CD14-positive monocyte (primary cell): ENCODE measurements around the gene C13orf46. TPM values are rescaled to one million over a fixed set of nuclear protein-coding genes. Genes with fewer than 3 reads are reported as not detected.

Experiments used
- DNase-seq, 3 donors: peaks; one replicate each; pipeline ENCODE4 v3.0.0-alpha.2; 2011 to 2022
- H2AFZ ChIP-seq: 2 replicates; pipeline ENCODE4 v1.6.0; 2012; ENCODE audit warnings: mild to moderate bottlenecking, low read depth, low read length, inconsistent platforms; ENCODE audit not compliant: insufficient read depth, poor library complexity, severe bottlenecking
- H3K27ac ChIP-seq, 2 donors: 1 replicate in 1 of 2; 2 replicates in 1 of 2; pipeline ENCODE4 v1.5.1; 2012 to 2013; ENCODE audit warnings: low read length in 2 of 2, control low read depth in 1 of 2, inconsistent platforms in 1 of 2, low read depth in 1 of 2, mild to moderate bottlenecking in 1 of 2
- H3K27me3 ChIP-seq, 2 donors: one replicate each; pipeline versions ENCODE4 v1.6.0 to v1.6.1; 2011 to 2013; ENCODE audit warnings: low read length in 2 of 2; ENCODE audit not compliant: control insufficient read depth in 2 of 2, insufficient read depth in 2 of 2
- H3K36me3 ChIP-seq, 2 donors: replicated peaks in 1 of 2; 1 replicate in 1 of 2; 2 replicates in 1 of 2; pipeline versions ENCODE4 v1.5.1 to v1.6.1; 2012 to 2013; ENCODE audit warnings: low read length in 2 of 2, control low read depth in 1 of 2, inconsistent platforms in 1 of 2, mild to moderate bottlenecking in 1 of 2; ENCODE audit not compliant: insufficient read depth in 2 of 2, control insufficient read depth in 1 of 2
- H3K4me1 ChIP-seq, 2 donors: 1 replicate in 1 of 2; 2 replicates in 1 of 2; pipeline versions ENCODE4 v1.5.1 to v1.6.1; 2012 to 2013; ENCODE audit warnings: low read length in 2 of 2, control low read depth in 1 of 2, inconsistent platforms in 1 of 2, mild to moderate bottlenecking in 1 of 2, moderate library complexity in 1 of 2; ENCODE audit not compliant: insufficient read depth in 2 of 2, control insufficient read depth in 1 of 2
- H3K4me2 ChIP-seq: replicated peaks from 2 replicates; pipeline ENCODE3; 2012; ENCODE audit warnings: low read length, moderate library complexity, mild to moderate bottlenecking; ENCODE audit not compliant: poor library complexity, severe bottlenecking; ENCODE audit errors: extremely low read depth
- H3K4me3 ChIP-seq, 3 experiments: fragments of 200-600 bp in 1 of 3; sonication (generic) in 1 of 3; replicated peaks in 1 of 3; 1 replicate in 2 of 3; 2 replicates in 1 of 3; pipeline ENCODE4 v1.5.1; 2011 to 2013; ENCODE audit warnings: low read length in 3 of 3, mild to moderate bottlenecking in 3 of 3, control low read depth in 2 of 3, low read depth in 2 of 3, inconsistent platforms in 1 of 3, moderate library complexity in 1 of 3
- H3K79me2 ChIP-seq: 2 replicates; pipeline ENCODE4 v1.6.0; 2012; ENCODE audit warnings: mild to moderate bottlenecking, control low read depth, inconsistent platforms, low read length, moderate library complexity; ENCODE audit not compliant: insufficient read depth
- H3K9ac ChIP-seq: 2 replicates; pipeline ENCODE4 v1.6.0; 2017; ENCODE audit warnings: low read length, mild to moderate bottlenecking; ENCODE audit not compliant: insufficient read depth, poor library complexity, severe bottlenecking
- H3K9me3 ChIP-seq, 2 donors: replicated peaks in 1 of 2; 1 replicate in 1 of 2; 2 replicates in 1 of 2; pipeline versions ENCODE4 v1.5.1 to v1.6.1; 2012 to 2013; ENCODE audit warnings: low read length in 2 of 2, control low read depth in 1 of 2; ENCODE audit not compliant: control insufficient read depth in 1 of 2, insufficient read depth in 1 of 2
- H4K20me1 ChIP-seq: 2 replicates; pipeline ENCODE4 v1.6.0; 2012; ENCODE audit warnings: mild to moderate bottlenecking, low read length, control low read depth, moderate library complexity; ENCODE audit not compliant: insufficient read depth
- H3K27ac Mint-ChIP-seq, 7 donors: one replicate each; pipeline ENCODE4 v1.8.0; 2020; ENCODE audit warnings: mild to moderate bottlenecking in 7 of 7, mixed read lengths in 7 of 7, moderate library complexity in 6 of 7, inconsistent platforms in 2 of 7
- H3K27me3 Mint-ChIP-seq, 3 donors: one replicate each; pipeline ENCODE4 v1.8.0; 2021 to 2022; ENCODE audit warnings: low read depth in 3 of 3, mild to moderate bottlenecking in 3 of 3, mixed read lengths in 3 of 3, moderate library complexity in 3 of 3, inconsistent platforms in 1 of 3
- H3K36me3 Mint-ChIP-seq, 2 donors: one replicate each; pipeline ENCODE4 v1.8.0; 2020; ENCODE audit warnings: mixed read lengths in 2 of 2, inconsistent platforms in 1 of 2, mild to moderate bottlenecking in 1 of 2
- H3K4me1 Mint-ChIP-seq: one replicate; pipeline ENCODE4 v1.8.0; 2020; ENCODE audit warnings: mild to moderate bottlenecking, mixed read lengths
- H3K4me3 Mint-ChIP-seq, 2 donors: one replicate each; pipeline ENCODE4 v1.8.0; 2020; ENCODE audit warnings: mild to moderate bottlenecking in 2 of 2, mixed read lengths in 2 of 2, moderate library complexity in 1 of 2
- H3K9me3 Mint-ChIP-seq, 7 donors: one replicate each; pipeline ENCODE4 v1.8.0; 2020 to 2022; ENCODE audit warnings: mixed read lengths in 7 of 7, mild to moderate bottlenecking in 6 of 7, moderate library complexity in 6 of 7, inconsistent platforms in 2 of 7
- WGBS: methylation state at CpG from one replicate; pipeline ENCODE4 v1.1.5; 2013; ENCODE audit warnings: missing lambda C conversion rate; ENCODE audit not compliant: insufficient coverage; 5-methylcytosine and 5-hydroxymethylcytosine counted together
- intact Hi-C, 2 donors: fragments of 100-400 bp; cut with micrococcal nuclease; formaldehyde crosslinking; loops; one replicate each; pipeline versions ENCODE4 v1.15.0 to v1.15.1; 2023
- polyA plus RNA-seq, 3 donors: library from polyadenylated mRNA; depleted of rRNA in 1 of 3; unstranded in 2 of 3; stranded (reverse) in 1 of 3; fragments of 300-500 nt in 2 of 3; fragments of >200 nt in 1 of 3; fragmentation: Illumina TruSeq in 2 of 3; gene quantifications; 1 replicate in 2 of 3; 2 replicates in 1 of 3; pipeline ENCODE4 v1.2.3, GENCODE V29; 2012 to 2021
- TF ChIP-seq, protein P1 (sequence below): fragments of 200-600 bp; IDR thresholded peaks from one replicate; pipeline ENCODE4 v1.8.0; 2022; ENCODE audit warnings: antibody characterized with exemption, mild to moderate bottlenecking

Gene C13orf46
- polyA plus RNA-seq, 3 donors = 0.05 to 0.35 TPM; not detected in 1

DNA sequence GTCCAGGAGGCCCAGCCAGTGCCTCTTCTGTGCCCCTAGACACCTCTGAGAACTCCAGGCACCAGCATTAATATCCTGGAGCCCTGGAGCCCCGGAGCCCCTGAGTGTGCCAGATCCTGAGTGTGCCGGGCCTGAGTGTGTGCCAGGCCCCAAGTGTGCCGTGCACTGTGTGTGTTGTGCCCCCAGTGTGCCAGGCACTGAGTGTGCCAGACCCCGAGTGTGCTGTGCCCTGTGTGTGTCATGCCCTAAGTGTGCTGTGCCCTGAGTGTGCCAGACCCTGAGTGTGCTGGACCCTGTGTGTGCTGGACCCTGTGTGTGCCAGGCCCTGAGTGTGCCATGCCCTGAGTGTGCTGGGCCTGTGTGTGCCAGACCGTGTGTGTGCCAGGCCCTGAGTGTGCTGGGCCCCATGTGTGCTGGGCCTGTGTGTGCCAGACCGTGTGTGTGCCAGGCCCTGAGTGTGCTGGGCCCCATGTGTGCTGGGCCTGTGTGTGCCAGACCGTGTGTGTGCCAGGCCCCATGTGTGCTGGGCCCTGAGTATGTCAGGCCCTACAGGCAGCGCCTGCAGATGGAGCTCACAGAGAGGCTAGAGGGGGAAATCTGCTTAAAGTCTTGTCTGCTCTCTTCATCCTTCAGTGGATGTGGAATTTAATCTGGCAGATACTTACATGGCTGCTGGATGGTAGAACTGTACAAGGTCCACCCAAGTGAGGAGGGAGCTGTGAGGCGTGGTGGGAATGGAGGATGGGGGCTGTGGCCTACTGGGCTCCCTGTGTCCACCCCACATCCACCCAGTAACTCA, 53.9 kb downstream of the C13orf46 start:
- no peak overlapping the region for H2AFZ ChIP-seq
- no peaks in the 10 kb centered on the region for H3K79me2 ChIP-seq
- no peaks in the 10 kb centered on the region for H3K36me3 ChIP-seq
- intact Hi-C loops = no loop called here
- 93% methylated on average over 8 of the region's 9 CpGs for WGBS
- H3K9ac ChIP-seq = no peak overlapping the region
- peaks cover 0 to 8% of the 10 kb centered on the region in 2 donors for H3K27me3 ChIP-seq
- peaks cover 29 to 55% (median 47%) of the 10 kb centered on the region in 7 donors for H3K9me3 Mint-ChIP-seq
- H3K9me3 ChIP-seq = peaks cover 41 to 55% of the 10 kb centered on the region in 2 donors
- TF ChIP-seq, protein P1, sequence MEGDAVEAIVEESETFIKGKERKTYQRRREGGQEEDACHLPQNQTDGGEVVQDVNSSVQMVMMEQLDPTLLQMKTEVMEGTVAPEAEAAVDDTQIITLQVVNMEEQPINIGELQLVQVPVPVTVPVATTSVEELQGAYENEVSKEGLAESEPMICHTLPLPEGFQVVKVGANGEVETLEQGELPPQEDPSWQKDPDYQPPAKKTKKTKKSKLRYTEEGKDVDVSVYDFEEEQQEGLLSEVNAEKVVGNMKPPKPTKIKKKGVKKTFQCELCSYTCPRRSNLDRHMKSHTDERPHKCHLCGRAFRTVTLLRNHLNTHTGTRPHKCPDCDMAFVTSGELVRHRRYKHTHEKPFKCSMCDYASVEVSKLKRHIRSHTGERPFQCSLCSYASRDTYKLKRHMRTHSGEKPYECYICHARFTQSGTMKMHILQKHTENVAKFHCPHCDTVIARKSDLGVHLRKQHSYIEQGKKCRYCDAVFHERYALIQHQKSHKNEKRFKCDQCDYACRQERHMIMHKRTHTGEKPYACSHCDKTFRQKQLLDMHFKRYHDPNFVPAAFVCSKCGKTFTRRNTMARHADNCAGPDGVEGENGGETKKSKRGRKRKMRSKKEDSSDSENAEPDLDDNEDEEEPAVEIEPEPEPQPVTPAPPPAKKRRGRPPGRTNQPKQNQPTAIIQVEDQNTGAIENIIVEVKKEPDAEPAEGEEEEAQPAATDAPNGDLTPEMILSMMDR = no peak
- no peaks in the 10 kb centered on the region for H4K20me1 ChIP-seq
- no peak overlapping the region for H3K4me2 ChIP-seq
- H3K27me3 Mint-ChIP-seq = peaks cover 7 to 26% (median 11%) of the 10 kb centered on the region in 3 donors
- no peak overlapping the region for H3K4me3 Mint-ChIP-seq
- H3K4me3 ChIP-seq = no peak overlapping the region
- H3K4me1 ChIP-seq = peaks cover 7 to 10% of the 10 kb centered on the region in 2 donors
- DNase-seq = no peak
- H3K27ac ChIP-seq = no peak overlapping the region
- H3K27ac Mint-ChIP-seq = no peak overlapping the region
- peaks cover 2 to 11% of the 10 kb centered on the region in 2 donors for H3K36me3 Mint-ChIP-seq
- peaks cover 13% of the 10 kb centered on the region for H3K4me1 Mint-ChIP-seq

DNA sequence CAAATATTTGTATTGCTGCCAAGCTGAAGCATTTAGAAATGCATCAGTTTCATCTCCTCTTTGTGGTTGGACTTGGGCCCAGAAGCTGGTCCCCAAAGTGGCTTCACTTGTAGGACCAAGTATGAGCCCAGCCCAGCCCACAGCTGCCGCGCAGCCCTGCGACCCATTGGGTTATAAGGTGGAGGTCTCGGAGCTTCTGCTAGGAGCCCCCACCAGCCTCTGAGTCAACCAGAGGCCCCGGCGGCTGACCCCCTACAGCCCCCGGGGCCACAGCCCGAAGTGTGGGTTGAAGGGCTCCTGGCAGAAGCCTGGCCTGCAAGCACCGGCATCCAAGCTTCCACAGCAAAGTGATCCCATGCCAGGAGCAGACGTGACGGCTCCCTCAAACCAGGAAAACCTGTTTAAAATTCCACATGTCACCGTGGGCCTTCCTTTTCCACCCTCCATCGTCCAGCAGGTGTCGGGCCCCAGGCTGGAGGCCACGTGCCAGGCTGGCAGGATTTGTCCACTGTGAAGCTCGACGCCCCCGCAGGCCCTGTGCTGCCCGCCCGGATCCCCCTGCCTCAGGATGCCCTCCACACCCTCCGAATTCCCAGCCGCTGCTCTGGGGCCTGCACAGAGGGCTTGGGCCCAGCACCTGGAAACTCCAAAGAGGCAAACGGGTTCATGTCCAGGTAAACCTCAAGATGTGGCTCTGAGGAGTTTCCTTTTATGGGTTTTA, 54.7 kb downstream of the C13orf46 start:
- TF ChIP-seq, protein P1 = no peak
- no peaks in the 10 kb centered on the region for H3K79me2 ChIP-seq
- Mint-ChIP-seq H3K4me1 (peaks cover 13% of the 10 kb centered on the region), H3K4me3 (no peak overlapping the region), H3K27me3 (peaks cover 7 to 22% (median 10%) of the 10 kb centered on the region in 3 donors), H3K9me3 (peaks cover 32 to 63% (median 55%) of the 10 kb centered on the region in 7 donors), H3K27ac (no peak overlapping the region), H3K36me3 (peaks cover 2 to 11% of the 10 kb centered on the region in 2 donors)
- no peaks in the 10 kb centered on the region for H3K36me3 ChIP-seq
- no peak overlapping the region for H3K27ac ChIP-seq
- DNase-seq = no peak
- no peak overlapping the region for H3K9ac ChIP-seq
- H3K27me3 ChIP-seq = peaks cover 0 to 8% of the 10 kb centered on the region in 2 donors
- H3K4me2 ChIP-seq = no peak overlapping the region
- H3K4me3 ChIP-seq = no peak overlapping the region
- peaks cover 7 to 10% of the 10 kb centered on the region in 2 donors for H3K4me1 ChIP-seq
- intact Hi-C loops = no loop called here
- H4K20me1 ChIP-seq = no peaks in the 10 kb centered on the region
- H2AFZ ChIP-seq = no peak overlapping the region
- 95% methylated on average over 21 of the region's 23 CpGs for WGBS
- peaks cover 49 to 63% of the 10 kb centered on the region in 2 donors for H3K9me3 ChIP-seq
